ENCODE data around the gene ASPDH.

- TF ChIP-seq POLR2A (IDR thresholded peaks at IDR 0.05; ENCODE audit: low read depth, low read length) (no peak), TAF1 (IDR thresholded peaks at IDR 0.05; ENCODE audit: borderline replicate concordance, low read depth, low read length) (no peak)
Observed at GRCh38 chr19:50515168-50515561, 1.5 kb upstream of the ASPDH start.
